ENCODE results near the gene PRICKLE1.

Gene PRICKLE1

GRCh38 chr12:42588524-42589464, 752 bp downstream of the PRICKLE1 start:
- no peak for DNase-seq

DNA sequence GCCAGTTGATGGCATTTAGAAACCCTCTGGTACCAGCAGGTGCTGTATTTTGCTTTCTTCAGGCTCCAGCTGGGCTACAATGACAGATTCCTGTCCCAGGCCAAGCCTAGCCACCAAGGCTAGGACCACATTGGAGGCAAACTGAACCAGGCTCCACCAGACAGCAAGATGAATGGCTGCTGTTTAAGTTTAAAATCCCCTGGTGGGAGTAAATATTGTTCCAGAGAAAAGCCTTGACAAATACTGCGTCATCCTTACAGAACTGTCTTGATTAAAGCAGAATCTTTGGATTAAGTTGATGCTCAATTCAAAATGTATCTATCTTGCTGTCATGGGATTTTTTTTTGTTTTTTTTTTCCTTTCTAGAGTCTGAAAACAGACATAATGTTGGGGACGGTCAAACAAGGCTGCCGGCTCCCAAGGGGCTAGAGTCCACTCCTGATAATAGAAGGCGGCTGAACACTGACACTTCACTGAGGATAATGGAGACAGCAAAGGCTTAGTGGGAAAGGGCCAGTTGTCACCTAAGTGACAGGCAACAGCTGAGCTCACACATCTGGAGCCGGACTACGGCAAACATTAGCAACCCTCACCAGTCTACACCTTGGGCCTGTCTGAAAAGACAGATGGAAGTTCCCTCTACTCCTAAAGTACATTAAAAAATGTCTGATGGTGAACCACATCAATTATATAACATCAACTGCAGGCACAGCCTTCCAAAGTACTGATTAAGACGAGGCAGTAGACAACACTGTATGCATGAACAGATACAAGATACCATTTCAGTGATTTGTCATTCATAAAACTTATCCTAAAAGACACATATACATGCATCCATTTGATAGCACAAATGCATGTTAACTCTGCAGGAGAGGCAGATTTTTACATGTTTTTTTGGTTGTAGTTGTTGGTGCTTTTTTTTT, 1.7 kb downstream of the PRICKLE1 start:
- DNase-seq: no peak

DNA sequence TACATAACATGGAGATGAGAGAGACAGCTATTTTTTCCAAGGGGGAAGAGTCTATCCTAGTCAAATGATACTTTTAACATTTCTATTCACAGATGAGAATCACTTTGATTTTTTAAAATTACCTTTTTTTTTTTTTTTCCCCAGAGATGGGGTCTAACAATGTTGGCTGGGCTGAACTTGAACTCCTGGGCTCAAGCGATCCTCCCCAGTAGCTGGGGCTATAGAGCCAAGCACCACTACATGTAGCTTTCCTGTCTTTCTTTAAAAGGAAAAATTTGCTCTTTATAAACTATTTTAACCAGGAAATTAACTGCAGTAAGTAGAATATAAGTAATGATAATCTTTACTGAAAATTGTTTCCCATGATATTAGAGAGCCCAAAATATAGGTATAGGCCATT, 3.3 kb downstream of the PRICKLE1 start:
- DNase-seq: no peak

DNA sequence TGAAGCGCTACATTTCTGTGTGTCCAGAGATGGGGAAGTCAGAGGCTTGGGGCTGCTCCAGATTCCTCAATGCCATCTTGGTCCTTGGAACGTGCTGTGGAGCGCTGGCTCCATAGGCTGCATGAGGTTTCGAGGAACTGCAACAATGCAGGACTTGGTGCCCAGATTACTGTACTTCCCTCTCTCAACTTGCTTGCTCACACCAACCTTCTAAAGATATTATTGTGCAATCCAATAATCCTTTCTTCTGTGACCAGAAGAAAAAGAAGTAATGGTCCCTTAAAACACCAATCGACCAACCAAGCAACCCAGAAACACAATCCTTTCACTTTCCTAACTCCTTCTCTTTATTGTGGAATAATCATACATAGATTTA, 3.7 kb downstream of the PRICKLE1 start:
- no peak for DNase-seq

GRCh38 chr12:42585154-42585840, 4.2 kb downstream of the PRICKLE1 start:
- no peak for DNase-seq

DNA sequence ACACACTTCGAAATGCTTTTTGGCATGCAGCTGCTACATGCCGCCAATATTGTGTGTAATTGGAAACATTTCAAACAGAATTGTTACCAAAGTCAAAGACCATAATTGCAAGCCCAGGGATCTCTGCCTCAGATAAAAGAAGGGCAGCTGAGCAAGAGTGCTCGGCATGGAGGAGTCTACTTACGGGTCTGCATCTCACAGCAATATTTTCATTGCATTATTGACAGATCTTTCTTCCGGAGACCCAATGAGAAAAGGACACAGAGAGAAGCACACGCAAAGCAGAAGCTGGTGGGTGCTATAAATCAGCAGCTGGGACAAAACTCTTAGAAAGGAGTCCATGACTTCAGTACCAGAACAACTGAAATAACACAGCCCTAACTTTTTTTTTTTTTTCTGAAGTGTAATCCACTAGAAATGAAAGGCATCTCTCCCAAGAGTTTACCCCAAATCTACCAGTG, 4.9 kb downstream of the PRICKLE1 start:
- DNase-seq: peak; percentile 32

GRCh38 chr12:42583016-42583415, 6.5 kb downstream of the PRICKLE1 start:
- DNase-seq: no peak

DNA sequence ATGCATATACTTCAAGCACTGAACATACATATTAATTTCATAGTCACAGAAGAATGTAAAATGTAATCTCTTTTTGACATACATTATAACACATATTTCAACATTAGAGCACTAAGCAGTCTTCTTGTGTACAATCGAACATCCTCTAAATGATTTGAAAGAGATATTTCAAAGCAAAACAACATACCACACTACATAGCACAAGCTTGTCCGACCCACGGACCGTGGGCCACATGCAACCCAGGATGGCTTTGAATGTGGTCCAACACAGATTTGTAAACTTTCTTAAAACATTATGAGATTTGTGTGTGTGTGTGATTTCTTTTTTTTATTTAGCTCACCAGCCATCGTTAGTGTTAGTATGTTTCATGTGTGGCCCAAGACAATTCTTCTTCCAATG, 7.0 kb downstream of the PRICKLE1 start:
- DNase-seq: no peak

- peak; percentile 67 for DNase-seq
These were observed 7.5 kb downstream of the PRICKLE1 start for GRCh38 chr12:42582050-42582449.

- no peak for DNase-seq
These were observed 13.2 kb downstream of the PRICKLE1 start for GRCh38 chr12:42576374-42576773.

DNA sequence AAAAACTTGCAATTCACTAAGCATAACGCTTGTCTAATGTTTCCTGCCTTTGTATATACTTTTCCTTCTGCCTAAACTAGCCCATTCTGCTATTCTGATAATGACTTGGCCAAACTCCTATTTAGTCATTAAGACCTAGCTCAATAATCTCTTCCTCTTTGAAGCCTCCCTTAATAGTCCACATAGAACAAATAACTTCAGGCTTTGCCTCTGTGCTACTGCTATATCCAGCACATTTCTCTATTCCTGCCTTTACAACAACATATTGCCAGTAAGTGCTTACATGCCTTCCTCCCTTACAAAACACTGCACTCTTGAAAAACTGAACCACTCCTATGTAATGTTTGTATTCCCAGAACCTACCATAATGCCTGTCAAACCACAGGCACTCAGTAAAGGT, 13.8 kb downstream of the PRICKLE1 start:
- DNase-seq: no peak

GRCh38 chr12:42574851-42575266, 14.7 kb downstream of the PRICKLE1 start:
- no peak for DNase-seq

GRCh38 chr12:42571327-42572009, 18.1 kb downstream of the PRICKLE1 start:
- no peak for DNase-seq

DNA sequence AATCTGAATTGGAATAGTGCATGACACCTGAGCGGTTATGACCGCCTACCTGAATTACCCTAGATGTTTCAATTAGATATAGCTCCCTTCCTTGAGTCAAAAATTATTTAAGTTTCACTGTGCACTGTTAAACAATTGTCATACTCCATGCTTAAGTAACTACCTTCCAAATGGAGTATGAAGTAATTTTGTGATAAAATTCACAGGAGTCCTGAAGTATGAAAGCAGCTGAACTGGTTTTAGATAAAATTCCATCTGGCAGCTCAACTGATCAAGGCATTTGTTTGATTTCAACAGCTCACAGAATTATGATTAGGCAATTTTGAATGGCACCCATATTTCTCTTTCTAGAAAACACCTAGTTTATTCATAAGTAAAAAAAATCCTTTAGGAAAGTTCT, 19.5 kb downstream of the PRICKLE1 start:
- DNase-seq: no peak

- DNase-seq: peak; percentile 63
These were observed 20.3 kb downstream of the PRICKLE1 start for GRCh38 chr12:42568952-42569915.

DNA sequence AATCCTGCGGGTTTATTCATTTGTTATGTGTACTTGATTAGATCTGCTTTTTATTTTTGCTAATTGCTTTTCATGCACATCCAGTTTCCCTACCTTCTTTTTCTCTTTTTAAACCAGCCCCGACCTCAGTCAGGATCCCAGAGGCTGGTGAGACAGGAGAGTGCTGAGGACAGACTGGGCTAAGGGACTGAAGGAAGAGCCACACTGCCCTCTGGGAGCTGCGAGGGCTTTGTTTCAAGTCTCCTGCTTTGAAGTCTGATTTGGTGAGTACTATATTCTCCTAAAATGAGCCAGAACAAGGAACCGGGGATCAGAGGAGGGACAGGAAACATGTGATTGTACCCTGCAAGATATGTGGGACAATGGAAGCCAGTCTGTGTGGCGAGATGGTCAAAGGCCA, 23.9 kb downstream of the PRICKLE1 start:
- DNase-seq: no peak

DNA sequence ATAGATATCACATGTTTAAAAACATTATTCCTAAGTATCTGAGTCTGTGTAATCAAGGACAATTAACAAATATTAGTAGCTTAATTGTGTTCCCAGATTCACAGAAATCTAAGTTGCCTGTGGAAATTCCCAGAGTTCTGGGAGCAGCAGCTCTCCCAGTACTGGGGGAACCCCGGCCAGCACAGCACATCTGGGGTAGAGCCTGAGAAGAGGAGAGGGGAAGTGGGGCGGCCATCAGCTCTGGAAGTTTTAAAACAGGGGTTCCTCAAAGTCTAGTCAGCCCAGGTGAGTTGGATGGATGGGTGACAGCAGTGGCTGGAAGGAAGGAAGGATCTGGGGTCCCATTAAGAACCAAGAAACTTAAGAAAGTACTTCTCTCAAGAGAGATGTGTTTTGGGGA, 24.6 kb downstream of the PRICKLE1 start:
- DNase-seq: no peak

DNA sequence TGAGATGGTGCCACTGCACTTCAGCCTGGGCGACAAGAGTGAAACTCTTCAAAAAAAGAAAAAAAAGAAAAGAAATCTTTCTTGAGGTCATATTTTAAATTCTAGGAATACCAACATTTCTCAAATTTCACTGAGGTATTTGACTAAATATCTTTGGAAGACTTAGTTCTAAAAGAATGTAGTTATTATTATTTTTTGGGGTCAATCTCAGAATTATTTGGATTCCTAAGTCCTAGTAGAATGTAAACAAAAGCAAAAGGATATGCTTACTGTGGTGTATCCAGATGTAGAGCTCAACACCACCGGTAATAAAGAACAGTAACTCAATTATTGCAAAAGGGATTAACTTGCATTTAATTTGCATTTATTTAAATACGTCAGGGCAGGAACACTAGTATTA, 25.0 kb downstream of the PRICKLE1 start:
- DNase-seq: peak; percentile 77

DNA sequence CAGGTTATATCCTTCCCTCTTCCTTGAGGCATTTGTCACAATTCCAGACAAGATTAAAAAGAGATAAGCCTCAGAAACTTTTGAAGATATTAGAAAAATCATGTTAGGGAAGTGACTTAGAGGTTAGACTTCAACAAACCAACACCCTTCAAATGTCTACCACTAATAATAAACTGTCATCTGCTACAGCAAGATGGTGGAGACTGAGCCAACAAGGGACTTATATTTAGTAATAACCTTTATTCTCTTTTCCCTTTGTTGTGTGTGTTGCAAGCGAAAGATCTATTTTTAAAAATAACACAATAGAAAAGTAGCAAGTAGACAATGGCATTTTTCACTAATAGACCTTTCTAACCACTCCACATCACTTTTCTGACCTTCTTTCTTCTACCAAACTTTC, 28.6 kb downstream of the PRICKLE1 start:
- peak; percentile 14 for DNase-seq

- peak; percentile 7 for DNase-seq
These were observed 31.9 kb downstream of the PRICKLE1 start for GRCh38 chr12:42557586-42558172.

DNA sequence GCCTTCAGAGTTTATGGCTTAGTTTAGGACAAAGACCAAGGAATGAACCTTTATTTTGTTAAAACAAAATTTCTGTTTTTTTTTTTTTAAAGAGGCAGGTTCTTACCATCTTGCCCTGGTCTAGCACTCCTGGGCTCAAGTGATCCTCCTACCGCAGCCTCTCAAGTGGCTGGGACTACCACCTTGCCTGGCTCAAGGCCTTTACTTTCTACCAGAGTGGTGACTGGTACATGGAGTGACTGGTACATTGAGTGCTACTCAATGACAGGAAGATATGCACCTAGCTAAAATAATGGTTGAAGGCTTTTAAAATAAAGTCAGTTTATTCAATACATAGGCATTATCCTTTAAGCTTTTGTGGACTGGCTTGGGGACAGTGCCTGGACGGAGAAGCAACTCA, 32.6 kb downstream of the PRICKLE1 start:
- DNase-seq: no peak

Measured in fibroblast of upper back skin (primary cell).